GM12891 (cell line): ENCODE measurements around the gene ZC3H7A.
A peak's percentile ranks its signal among the peaks of the same experiment; 100 is the strongest.

Source experiments
- DNase-seq: peaks from one replicate; pipeline ENCODE4 v3.0.0; 2011; ENCODE audit warnings: low spot score; ENCODE audit not compliant: insufficient read length
- FAIRE-seq: peaks from 2 replicates; lab custom pipeline; 2011; peaks lifted over from hg19 to GRCh38; lab: Jason Lieb, UNC
- PAX5 ChIP-seq: IDR thresholded peaks from 2 replicates; pipeline ENCODE4 v1.6.1; 2011; ENCODE audit warnings: low read length, moderate library complexity, mild to moderate bottlenecking; ENCODE audit not compliant: insufficient read depth, severe bottlenecking
- POLR2A ChIP-seq: IDR thresholded peaks from 2 replicates; pipeline ENCODE4 v1.6.1; 2011; ENCODE audit warnings: low read depth, low read length, control low read depth
- POLR2AphosphoS5 ChIP-seq: IDR thresholded peaks from 2 replicates; pipeline ENCODE4 v1.6.1; 2011; ENCODE audit warnings: low read depth, low read length, control low read depth
- POU2F2 ChIP-seq: IDR thresholded peaks from 2 replicates; pipeline ENCODE4 v1.6.1; 2011; ENCODE audit warnings: low read depth, mild to moderate bottlenecking, control low read depth, low read length, moderate library complexity
- SPI1 ChIP-seq: IDR thresholded peaks from 2 replicates; pipeline ENCODE4 v1.6.1; 2011; ENCODE audit warnings: low read depth, low read length, control low read depth
- TAF1 ChIP-seq: IDR thresholded peaks from 2 replicates; pipeline ENCODE4 v1.6.1; 2011; ENCODE audit warnings: low read depth, low read length, control low read depth

Gene ZC3H7A

DNA sequence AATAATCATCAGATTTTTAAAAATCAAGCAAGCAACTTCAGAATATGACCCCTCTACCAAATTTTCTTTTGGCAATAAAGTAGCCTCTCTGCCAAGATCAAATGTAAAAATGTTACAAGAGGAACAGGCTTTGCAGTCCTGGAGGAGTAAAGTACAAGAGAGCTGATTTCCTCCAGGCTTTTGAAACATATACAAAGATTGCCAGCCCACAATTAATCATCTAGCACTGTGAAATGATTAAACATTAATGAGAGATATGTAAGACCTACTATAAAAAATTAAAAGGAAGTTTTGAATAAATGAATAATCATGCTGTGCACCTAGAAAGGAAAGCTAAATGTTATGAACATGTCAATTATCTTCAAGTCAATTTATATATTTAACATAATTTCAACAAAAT lies 80.7 kb downstream of the ZC3H7A start:
- DNase-seq (no peak), FAIRE-seq (no peak)
- TF ChIP-seq POLR2AphosphoS5, result no peak

DNA sequence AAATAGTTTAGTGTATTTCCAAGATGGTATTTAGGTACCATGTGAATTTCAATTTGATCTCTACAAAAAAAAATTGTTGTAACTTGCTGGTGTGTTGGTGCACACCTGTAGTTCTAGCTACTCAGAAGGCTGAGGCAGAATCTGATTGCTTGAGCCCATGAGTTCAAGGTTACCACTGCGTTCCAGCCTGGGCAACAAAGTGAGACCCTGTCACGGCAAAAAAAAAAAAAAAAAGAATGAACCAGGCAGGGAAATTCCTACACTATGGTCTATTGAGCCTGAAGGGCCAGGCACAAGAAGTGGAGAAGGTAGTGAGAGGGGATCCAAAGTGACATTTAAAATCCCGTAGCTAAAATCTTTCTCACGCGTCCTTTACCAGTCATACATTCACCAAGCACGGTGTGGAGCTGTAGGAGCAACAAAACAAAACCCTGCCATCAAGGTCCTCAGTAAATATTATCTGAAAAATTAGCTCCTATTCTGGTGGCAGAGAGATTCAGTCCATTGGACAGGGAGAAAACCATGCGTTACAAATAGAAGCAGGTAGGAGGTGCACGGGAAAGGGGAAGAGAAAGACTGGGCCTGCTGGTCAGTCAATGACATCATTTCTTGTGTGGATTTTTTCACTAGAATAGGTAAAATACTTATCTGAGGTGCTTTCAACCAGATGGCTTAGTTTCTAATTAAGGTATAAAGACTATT lies 81.7 kb downstream of the ZC3H7A start:
- TF ChIP-seq PAX5, result no peak
- TF ChIP-seq POLR2A, result no peak
- peak; percentile 81 for TF ChIP-seq SPI1
- TF ChIP-seq POU2F2, result no peak
- FAIRE-seq, result no peak

DNA sequence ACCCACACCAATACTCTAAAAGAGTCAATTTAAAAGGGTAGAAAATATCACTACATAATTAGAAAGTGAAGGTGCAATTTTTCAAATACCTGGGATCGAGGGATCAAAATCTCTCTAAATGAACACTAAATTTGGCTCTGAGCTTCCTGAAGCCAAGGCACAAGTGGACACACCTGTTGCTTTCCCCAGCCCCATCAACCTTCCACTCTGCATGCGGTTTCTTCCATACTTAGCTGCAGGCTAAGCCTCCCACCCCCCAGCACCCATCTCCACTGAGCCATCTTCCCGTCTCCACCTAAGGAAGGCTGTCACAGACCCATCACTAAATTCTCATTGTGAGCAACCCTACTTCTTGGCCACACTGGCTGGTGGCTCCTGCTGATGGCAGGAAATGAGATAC lies 84.9 kb downstream of the ZC3H7A start:
- DNase-seq, result no peak
- TF ChIP-seq PAX5 (no peak), SPI1 (no peak), TAF1 (no peak), POLR2AphosphoS5 (no peak)
- no peak for FAIRE-seq

More for the DNA sequence above, 81.7 kb downstream of the ZC3H7A start:
- DNase-seq, result no peak

DNA sequence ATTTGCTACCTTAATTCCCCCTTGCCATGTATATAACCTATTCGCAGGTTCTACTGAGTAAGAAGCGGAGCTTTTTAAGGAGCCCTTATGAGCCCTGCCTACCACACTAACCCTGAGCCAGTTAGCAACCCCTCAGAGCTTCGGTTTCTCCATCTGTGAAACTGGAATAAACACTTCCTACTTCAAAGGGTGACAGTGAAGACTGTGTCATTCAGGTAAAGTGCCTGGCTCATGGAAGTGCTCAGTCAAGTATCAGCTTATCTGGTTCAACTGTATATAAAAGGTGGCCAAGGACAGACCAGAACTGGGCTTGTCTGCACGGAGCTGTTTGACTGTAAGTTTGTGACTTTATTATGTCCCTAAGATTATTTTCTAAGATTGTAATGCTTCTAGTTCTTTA lies 85.4 kb downstream of the ZC3H7A start:
- TF ChIP-seq POLR2AphosphoS5, result no peak
- no peak for TF ChIP-seq POU2F2
- no peak for TF ChIP-seq PAX5
- TF ChIP-seq POLR2A, result no peak
- TF ChIP-seq TAF1, result no peak
- TF ChIP-seq SPI1, result no peak
- no peak for FAIRE-seq
- no peak for DNase-seq

DNA sequence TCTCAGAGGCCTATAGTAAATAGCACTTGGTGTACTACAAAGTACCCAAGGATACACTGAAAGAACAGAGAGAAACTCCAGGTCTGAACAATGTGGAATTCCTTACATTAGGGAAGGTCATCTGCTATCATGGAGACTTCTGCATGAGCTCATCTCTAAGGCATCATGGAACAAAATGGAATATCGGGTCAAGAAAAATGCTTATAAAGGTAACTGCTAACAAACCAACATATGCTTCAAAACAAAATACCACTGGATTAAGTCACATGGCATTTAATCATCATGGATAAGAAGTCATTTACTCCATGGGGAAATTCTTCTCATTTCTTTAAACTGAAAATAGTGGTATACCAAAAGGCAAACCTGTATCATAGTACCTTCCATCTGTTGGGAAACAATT lies 88.6 kb downstream of the ZC3H7A start:
- TF ChIP-seq POLR2A, result no peak
- TF ChIP-seq PAX5, result no peak
- TF ChIP-seq SPI1, result no peak
- TF ChIP-seq POU2F2, result no peak
- no peak for TF ChIP-seq TAF1
- TF ChIP-seq POLR2AphosphoS5, result no peak
- no peak for FAIRE-seq

DNA sequence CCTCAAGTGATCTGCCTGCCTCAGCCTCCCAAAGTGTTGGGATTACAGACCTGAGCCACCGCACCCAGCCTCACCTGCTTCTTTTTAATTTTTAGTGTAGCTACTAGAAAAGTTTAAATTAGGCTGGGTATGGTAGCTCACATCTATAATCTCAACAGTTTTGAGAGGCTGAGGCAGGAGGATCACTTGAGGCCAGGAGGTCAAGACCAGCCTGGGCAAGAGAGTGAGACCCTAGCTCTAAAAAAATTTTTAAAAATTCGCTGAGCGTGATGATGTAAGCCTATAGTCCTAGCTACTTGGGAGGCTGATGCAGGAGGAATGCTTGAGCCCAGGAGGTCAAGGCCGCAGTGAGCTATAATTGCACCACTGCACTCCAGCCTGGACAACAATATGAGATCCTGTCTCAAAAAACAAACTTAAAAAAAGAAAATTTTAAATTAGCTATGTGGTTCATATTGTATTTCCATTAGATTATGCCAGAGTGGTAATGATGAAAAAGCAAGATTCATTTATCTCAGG lies 89.3 kb downstream of the ZC3H7A start:
- DNase-seq (no peak), FAIRE-seq (no peak)
- TF ChIP-seq POU2F2, result no peak

More for the DNA sequence above, 88.6 kb downstream of the ZC3H7A start:
- DNase-seq, result no peak

DNA sequence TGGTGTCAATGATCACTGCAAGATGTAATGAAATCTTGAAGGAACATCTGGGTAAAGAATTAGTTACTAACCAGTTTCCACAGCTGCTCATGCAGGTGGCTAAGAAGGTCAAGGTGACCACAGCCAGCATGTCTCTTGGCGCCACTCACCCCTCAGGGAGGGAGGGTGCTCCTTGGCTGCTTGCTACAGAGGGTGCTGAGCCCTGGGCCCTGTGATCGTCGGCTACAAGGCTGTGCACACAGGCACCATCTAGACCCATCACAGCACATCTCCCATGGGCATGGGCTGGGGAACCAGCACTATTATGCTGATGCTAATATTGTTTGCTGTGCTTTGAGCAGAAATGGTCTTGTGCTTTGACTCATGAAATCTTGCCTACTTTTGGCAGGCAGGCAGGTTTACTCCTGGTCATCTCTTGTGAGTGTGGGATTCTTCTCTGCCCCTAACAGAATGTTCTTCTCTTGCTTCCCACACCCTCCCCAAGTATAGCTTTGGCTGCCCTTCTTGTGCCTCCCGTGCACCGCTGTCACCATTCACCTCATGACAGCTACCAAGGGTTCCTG lies 90.8 kb downstream of the ZC3H7A start:
- no peak for DNase-seq
- no peak for FAIRE-seq
- TF ChIP-seq PAX5 (no peak), POLR2AphosphoS5 (no peak), SPI1 (no peak), TAF1 (no peak), POLR2A (no peak), POU2F2 (no peak)

DNA sequence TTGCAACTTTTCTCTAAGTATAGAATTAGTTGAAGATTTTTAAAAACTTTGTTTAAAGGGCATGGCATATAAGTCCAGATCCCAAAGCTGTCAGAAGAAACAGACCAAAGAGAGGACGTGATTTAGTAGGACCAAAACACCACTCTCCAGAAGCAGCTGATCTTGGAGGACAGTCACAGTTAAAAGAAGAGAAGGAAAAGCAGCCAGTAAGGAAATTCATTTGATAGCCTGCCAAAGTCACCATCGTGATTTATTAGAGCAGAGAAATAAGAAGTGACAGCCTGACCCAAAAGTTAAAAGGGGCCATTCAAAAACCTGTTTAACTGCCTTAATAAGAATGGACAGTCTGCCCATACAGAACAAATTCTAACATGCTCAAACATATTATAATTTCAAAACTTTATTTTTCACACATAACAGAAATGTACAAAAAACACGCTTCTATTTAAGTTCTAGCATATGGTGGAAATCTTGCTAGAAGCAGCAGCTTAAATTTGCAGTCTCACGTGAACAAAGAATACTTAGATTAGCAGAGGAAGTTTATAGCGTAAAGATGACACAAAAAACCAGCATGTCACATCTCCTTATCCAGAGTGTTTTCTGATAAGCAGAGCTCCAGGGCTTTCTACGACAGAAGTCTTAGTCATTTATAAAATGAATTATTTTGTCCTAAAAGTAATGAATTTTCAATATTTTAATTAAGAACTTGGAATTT lies 91.6 kb downstream of the ZC3H7A start:
- FAIRE-seq (no peak), DNase-seq (no peak)
- TF ChIP-seq PAX5 (no peak), POLR2A (no peak), POLR2AphosphoS5 (no peak), POU2F2 (no peak), TAF1 (no peak), SPI1 (no peak)
